ENCODE results near the gene CNTN4. TPM values are rescaled to one million over a fixed set of nuclear protein-coding genes. Genes with fewer than 3 reads are reported as not detected.

CNTN4 gene
- total RNA-seq, 1 experiment from 2014 or later, result 51.3 TPM

GRCh38 chr3:2391896-2392295 lies 293.2 kb downstream of the CNTN4 start:
- Histone ChIP-seq H3K9me3 (no peaks in the 10 kb centered on the region), H3K36me3 (ENCODE audit: control insufficient read depth, insufficient read depth, low read length) (no peaks in the 10 kb centered on the region), H3K27me3 (replicated peaks; ENCODE audit: control insufficient read depth, insufficient read depth, low read length) (no peaks in the 10 kb centered on the region), H3K4me1 (no peaks in the 10 kb centered on the region), H3K4me3 (ENCODE audit: low read depth, low read length) (no peak overlapping the region)
- DNase-seq, result no peak
- intact Hi-C loops (cut with micrococcal nuclease; ENCODE audit: unreplicated experiment), result no loop called here
- H3K27ac Mint-ChIP-seq (ENCODE audit: unreplicated experiment), result no peak overlapping the region
- no peak for TF ChIP-seq CTCF (IDR thresholded peaks at IDR 0.05; ENCODE audit: insufficient read depth in 1 of 2, low read depth in 1 of 2, low read length in 1 of 2, severe bottlenecking in 1 of 2, unreplicated experiment in 1 of 2)
- no peaks in the 10 kb centered on the region for H3K4me1 Mint-ChIP-seq (ENCODE audit: low read depth, unreplicated experiment)
- no peaks in the 10 kb centered on the region for H3K27me3 Mint-ChIP-seq (ENCODE audit: insufficient read depth, unreplicated experiment)
- H3K36me3 Mint-ChIP-seq (ENCODE audit: insufficient read depth, unreplicated experiment), result no peaks in the 10 kb centered on the region
- no peaks in the 10 kb centered on the region for H3K9me3 Mint-ChIP-seq (ENCODE audit: unreplicated experiment)
- BruUV-seq (replicated peaks), result no TSS peak
- ChIA-PET CTCF (interaction anchor here (0.6 kb wide), 1 partner anchor 13 kb away, joined by 3 read pairs; no protein-coding TSS in a partner anchor), POLR2A (interaction anchor here (1.2 kb wide), 1 partner anchor 54 kb away, joined by 3 read pairs; no protein-coding TSS in a partner anchor)
- no peak overlapping the region for H3K4me3 Mint-ChIP-seq (ENCODE audit: unreplicated experiment)

GRCh38 chr3:2392981-2393380 lies 294.3 kb downstream of the CNTN4 start:
- H3K4me1 ChIP-seq, result no peaks in the 10 kb centered on the region
- H3K4me3 ChIP-seq (ENCODE audit: low read depth, low read length), result no peak overlapping the region
- intact Hi-C loops (cut with micrococcal nuclease; ENCODE audit: unreplicated experiment), result no loop called here
- BruUV-seq (replicated peaks), result no TSS peak
- H3K36me3 Mint-ChIP-seq (ENCODE audit: insufficient read depth, unreplicated experiment), result no peaks in the 10 kb centered on the region
- POLR2A ChIA-PET, result interaction anchor here (0.5 kb wide), 1 partner anchor 255 kb away, joined by 3 read pairs; no protein-coding TSS in a partner anchor
- H3K36me3 ChIP-seq (ENCODE audit: control insufficient read depth, insufficient read depth, low read length), result no peaks in the 10 kb centered on the region
- H3K27ac Mint-ChIP-seq (ENCODE audit: unreplicated experiment), result no peak overlapping the region
- no peaks in the 10 kb centered on the region for H3K9me3 ChIP-seq
- no peaks in the 10 kb centered on the region for H3K27me3 ChIP-seq (replicated peaks; ENCODE audit: control insufficient read depth, insufficient read depth, low read length)
- CTCF ChIA-PET, result interaction anchor here (0.6 kb wide), 1 partner anchor 25 kb away, joined by 4 read pairs; no protein-coding TSS in a partner anchor
- TF ChIP-seq CTCF (IDR thresholded peaks at IDR 0.05; ENCODE audit: insufficient read depth in 1 of 2, low read depth in 1 of 2, low read length in 1 of 2, severe bottlenecking in 1 of 2, unreplicated experiment in 1 of 2), result no peak
- no peaks in the 10 kb centered on the region for H3K4me1 Mint-ChIP-seq (ENCODE audit: low read depth, unreplicated experiment)
- DNase-seq, result no peak
- no peaks in the 10 kb centered on the region for H3K27me3 Mint-ChIP-seq (ENCODE audit: insufficient read depth, unreplicated experiment)
- no peaks in the 10 kb centered on the region for H3K9me3 Mint-ChIP-seq (ENCODE audit: unreplicated experiment)
- no peak overlapping the region for H3K4me3 Mint-ChIP-seq (ENCODE audit: unreplicated experiment)

- TF ChIP-seq CTCF (IDR thresholded peaks at IDR 0.05; ENCODE audit: insufficient read depth in 1 of 2, low read depth in 1 of 2, low read length in 1 of 2, severe bottlenecking in 1 of 2, unreplicated experiment in 1 of 2), result no peak
- intact Hi-C loops (cut with micrococcal nuclease; ENCODE audit: unreplicated experiment), result no loop called here
- Histone ChIP-seq H3K9me3 (no peaks in the 10 kb centered on the region), H3K27me3 (replicated peaks; ENCODE audit: control insufficient read depth, insufficient read depth, low read length) (no peaks in the 10 kb centered on the region), H3K4me1 (peaks cover under 1% of the 10 kb centered on the region; the same call in 1 of the 2 replicates), H3K36me3 (ENCODE audit: control insufficient read depth, insufficient read depth, low read length) (no peaks in the 10 kb centered on the region), H3K4me3 (ENCODE audit: low read depth, low read length) (no peak overlapping the region)
- no TSS peak for BruUV-seq (replicated peaks)
- ChIA-PET POLR2A (no interaction called here), CTCF (no interaction called here)
- no peaks in the 10 kb centered on the region for H3K27me3 Mint-ChIP-seq (ENCODE audit: insufficient read depth, unreplicated experiment)
- H3K4me1 Mint-ChIP-seq (ENCODE audit: low read depth, unreplicated experiment), result no peaks in the 10 kb centered on the region
- H3K9me3 Mint-ChIP-seq (ENCODE audit: unreplicated experiment), result no peaks in the 10 kb centered on the region
- no peak overlapping the region for H3K27ac Mint-ChIP-seq (ENCODE audit: unreplicated experiment)
- H3K4me3 Mint-ChIP-seq (ENCODE audit: unreplicated experiment), result no peak overlapping the region
- no peak for DNase-seq
- H3K36me3 Mint-ChIP-seq (ENCODE audit: insufficient read depth, unreplicated experiment), result no peaks in the 10 kb centered on the region
Measured at GRCh38 chr3:2415083-2415482, 316.4 kb downstream of the CNTN4 start.
